Occipital lobe (tissue), 2 donors: ENCODE results near the gene C19orf38. TPM values are rescaled to one million over a fixed set of nuclear protein-coding genes. Genes with fewer than 3 reads are reported as not detected.
A peak's percentile ranks its signal among the peaks of the same experiment; 100 is the strongest.
"Not testable (repeated sequence)": the region's sequence is repeated elsewhere in the genome, so short reads cannot be mapped to it uniquely, and the experiment has no call there.

Source experiments
- DNase-seq: peaks from one replicate; lab custom pipeline; 2025; lab: John Stamatoyannopoulos, UW
- total RNA-seq: library from RNA; depleted of rRNA; stranded (reverse); fragments of >200 nt; gene quantifications from one replicate; pipeline ENCODE4 v1.2.3, GENCODE V29; 2014

C19orf38 gene
- total RNA-seq, 1 donor from 2014 or later = 0.94 TPM

GRCh38 chr19:10820173-10820572 is 28.0 kb upstream of the C19orf38 start:
- DNase-seq = no peak

- no peak for DNase-seq
Observed at GRCh38 chr19:10823690-10824089, 24.5 kb upstream of the C19orf38 start.

GRCh38 chr19:10826231-10826630 is 22.0 kb upstream of the C19orf38 start:
- DNase-seq = no peak

GRCh38 chr19:10826846-10827245 is 21.4 kb upstream of the C19orf38 start:
- no peak for DNase-seq

GRCh38 chr19:10828981-10829821 is 19.0 kb upstream of the C19orf38 start:
- no peak for DNase-seq

- DNase-seq = no peak
Observed at GRCh38 chr19:10829967-10830366, 18.2 kb upstream of the C19orf38 start.

- no peak for DNase-seq
Observed at GRCh38 chr19:10830370-10830769, 17.8 kb upstream of the C19orf38 start.

- DNase-seq = no peak
Observed at GRCh38 chr19:10830931-10831779, 17.1 kb upstream of the C19orf38 start.

- DNase-seq = no peak
Observed at GRCh38 chr19:10831987-10832938, 16.0 kb upstream of the C19orf38 start.

- no peak for DNase-seq
Observed at GRCh38 chr19:10832939-10833296, 15.3 kb upstream of the C19orf38 start.

- DNase-seq = no peak
Observed at GRCh38 chr19:10835089-10835753, 13.0 kb upstream of the C19orf38 start.

GRCh38 chr19:10835754-10836478 is 12.3 kb upstream of the C19orf38 start, which contains the start of gene TMED1:
Gene TMED1 (minus strand): TSS chr19:10836212. CDS start chr19:10836191, 21 bp downstream.
- peak; percentile 94 for DNase-seq

GRCh38 chr19:10836479-10837330 is 11.5 kb upstream of the C19orf38 start:
- DNase-seq = peak; percentile 84

- not testable (repeated sequence) for DNase-seq
Observed at GRCh38 chr19:10837649-10838048, 10.6 kb upstream of the C19orf38 start.

- DNase-seq = no peak
Observed at GRCh38 chr19:10838377-10838776, 9.8 kb upstream of the C19orf38 start.

GRCh38 chr19:10839114-10840050 is 8.8 kb upstream of the C19orf38 start:
- no peak for DNase-seq

- no peak for DNase-seq
Observed at GRCh38 chr19:10842788-10843187, 5.4 kb upstream of the C19orf38 start.
